Right lobe of liver (tissue), 6 donors: ENCODE results near the gene CEACAM6. TPM values are rescaled to one million over a fixed set of nuclear protein-coding genes. Genes with fewer than 3 reads are reported as not detected.
A peak's percentile ranks its signal among the peaks of the same experiment; 100 is the strongest.

Experiments used
- ATAC-seq, 4 donors: fragments of 200-7000 bp; cut with Tn5 transposase; one replicate each; pipeline ENCODE4 v1.9.1; 2020; ENCODE audit warnings: mild to moderate bottlenecking in 4 of 4, moderate library complexity in 4 of 4
- DNase-seq, 3 donors: peaks; one replicate each; pipeline ENCODE4 v3.0.0-alpha.2; 2020
- H3K27ac ChIP-seq, 3 donors: fragments of 200-600 bp; one replicate each; pipeline ENCODE4 v1.8.0; 2022
- H3K27me3 ChIP-seq, 2 donors: fragments of 200-600 bp; one replicate each; pipeline ENCODE4 v1.8.0; 2022
- H3K36me3 ChIP-seq, 4 donors: fragments of 200-600 bp; sonication (generic) in 1 of 4; one replicate each; pipeline versions ENCODE4 v1.5.1 to v1.8.0; 2017 to 2022; ENCODE audit warnings: control low read depth in 1 of 4
- H3K4me1 ChIP-seq, 4 donors: fragments of 200-600 bp; sonication (generic) in 1 of 4; one replicate each; pipeline versions ENCODE4 v1.5.1 to v1.8.0; 2017 to 2022; ENCODE audit warnings: control low read depth in 1 of 4
- H3K4me3 ChIP-seq, 3 donors: fragments of 200-600 bp; one replicate each; pipeline ENCODE4 v1.8.0; 2022
- H3K9me3 ChIP-seq, 4 donors: fragments of 200-600 bp; sonication (generic) in 1 of 4; one replicate each; pipeline versions ENCODE4 v1.5.1 to v1.8.0; 2017 to 2022; ENCODE audit warnings: control low read depth in 1 of 4
- POLR2A ChIP-seq: fragments of 450-650 bp; IDR thresholded peaks from one replicate; pipeline ENCODE4 v1.6.1; 2017; ENCODE audit warnings: antibody characterized with exemption, mild to moderate bottlenecking
- WGBS: methylation state at CpG from one replicate; pipeline ENCODE4 v1.1.6; 2018; ENCODE audit warnings: low coverage, low lambda C conversion rate; ENCODE audit not compliant: insufficient coverage; ENCODE audit errors: missing lambda C conversion rate; 5-methylcytosine and 5-hydroxymethylcytosine counted together
- intact Hi-C, 2 donors: fragments of 100-400 bp; cut with DNase I; formaldehyde crosslinking; loops; one replicate each; pipeline versions ENCODE4 v1.11.2 to v1.14.1; 2022
- total RNA-seq, 6 experiments: library from RNA; depleted of rRNA in 2 of 6; stranded (reverse); fragments of >200 nt in 2 of 6; fragmentation: NEBNext Ultra II Directional in 3 of 6; extraction: Animal tissue kit (Norgen Biotek cat#: 25700) in 3 of 6; gene quantifications; one replicate each; pipeline versions ENCODE4 v1.1.0 to v1.2.4, GENCODE V29; 2016 to 2023
- TF ChIP-seq, protein P1 (sequence below), 4 donors: fragments of 200-600 bp in 3 of 4; fragments of 450-650 bp in 1 of 4; IDR thresholded peaks; one replicate each; pipeline versions ENCODE4 v1.5.1 to v1.8.0; 2016 to 2022; ENCODE audit warnings: antibody characterized with exemption in 4 of 4, mild to moderate bottlenecking in 2 of 4
- donor health status: DM: no; HTN: yes; CAD: no.
- donor health status: DM: no; HTN: no; CAD: no.
- donor health status: DM: no; HTN: no; CAD: no.
- donor health status: DM: no; HTN: yes; CAD: no.
- donor health status: DM: no; HTN: yes; CAD: no.

The CEACAM6 gene
- total RNA-seq, 6 experiments from 2014 or later = 0.18 to 0.44 (median 0.23) TPM; not detected in 2

DNA sequence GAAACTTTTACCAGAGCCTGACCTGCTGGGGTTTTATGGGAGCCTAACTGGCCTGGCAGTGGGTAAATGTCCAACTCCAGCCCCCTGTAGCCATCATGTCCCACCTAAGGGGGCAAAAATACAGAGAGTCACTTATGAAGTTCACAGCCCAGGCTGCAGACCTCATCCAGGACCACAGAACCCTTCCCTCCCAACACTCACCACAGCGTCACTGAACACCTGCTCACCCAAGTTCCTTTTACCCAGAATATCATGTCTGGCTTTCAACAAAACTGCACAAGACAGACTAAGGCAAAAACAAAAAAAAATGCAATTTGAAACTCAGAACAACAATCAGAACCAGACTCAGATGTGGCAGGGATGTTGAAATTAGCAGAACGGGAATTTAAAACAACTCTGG is 47.4 kb downstream of the CEACAM6 start:
- Histone ChIP-seq H3K4me3 (no peak overlapping the region), H3K27me3 (no peaks in the 10 kb centered on the region), H3K9me3 (no peaks in the 10 kb centered on the region), H3K36me3 (no peaks in the 10 kb centered on the region), H3K27ac (no peak overlapping the region), H3K4me1 (no peaks in the 10 kb centered on the region)
- no peak for TF ChIP-seq POLR2A
- TF ChIP-seq, protein P1, sequence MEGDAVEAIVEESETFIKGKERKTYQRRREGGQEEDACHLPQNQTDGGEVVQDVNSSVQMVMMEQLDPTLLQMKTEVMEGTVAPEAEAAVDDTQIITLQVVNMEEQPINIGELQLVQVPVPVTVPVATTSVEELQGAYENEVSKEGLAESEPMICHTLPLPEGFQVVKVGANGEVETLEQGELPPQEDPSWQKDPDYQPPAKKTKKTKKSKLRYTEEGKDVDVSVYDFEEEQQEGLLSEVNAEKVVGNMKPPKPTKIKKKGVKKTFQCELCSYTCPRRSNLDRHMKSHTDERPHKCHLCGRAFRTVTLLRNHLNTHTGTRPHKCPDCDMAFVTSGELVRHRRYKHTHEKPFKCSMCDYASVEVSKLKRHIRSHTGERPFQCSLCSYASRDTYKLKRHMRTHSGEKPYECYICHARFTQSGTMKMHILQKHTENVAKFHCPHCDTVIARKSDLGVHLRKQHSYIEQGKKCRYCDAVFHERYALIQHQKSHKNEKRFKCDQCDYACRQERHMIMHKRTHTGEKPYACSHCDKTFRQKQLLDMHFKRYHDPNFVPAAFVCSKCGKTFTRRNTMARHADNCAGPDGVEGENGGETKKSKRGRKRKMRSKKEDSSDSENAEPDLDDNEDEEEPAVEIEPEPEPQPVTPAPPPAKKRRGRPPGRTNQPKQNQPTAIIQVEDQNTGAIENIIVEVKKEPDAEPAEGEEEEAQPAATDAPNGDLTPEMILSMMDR (IDR thresholded peaks at IDR 0.05) = no peak
- WGBS = 35% methylated on average over 2 of the region's 2 CpGs
- peak in 1 of 3 donors; percentile 33 for DNase-seq
- no peak for ATAC-seq
- intact Hi-C loops = no loop called here

DNA sequence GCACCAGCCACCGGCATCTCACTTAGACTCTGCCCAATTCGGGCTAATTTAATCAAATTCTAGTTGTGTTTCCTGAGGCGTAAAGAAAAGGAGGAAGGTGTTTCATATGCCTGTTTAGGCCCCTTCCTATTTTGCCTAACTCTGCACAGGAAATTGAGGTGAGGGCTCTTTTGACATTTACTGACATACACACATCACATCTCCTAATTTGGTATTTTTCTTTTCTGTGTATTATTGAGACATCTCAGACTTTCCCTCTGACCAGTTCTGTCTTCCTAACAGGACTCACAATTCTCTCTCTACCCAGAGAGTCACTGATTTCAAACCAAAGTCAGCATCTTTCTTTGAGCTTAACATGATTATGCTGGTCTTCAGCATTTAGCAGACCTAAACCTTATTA is 49.0 kb downstream of the CEACAM6 start:
- DNase-seq (no peak), ATAC-seq (no peak)
- Histone ChIP-seq H3K4me3 (no peak overlapping the region), H3K4me1 (no peaks in the 10 kb centered on the region), H3K27ac (no peak overlapping the region), H3K27me3 (no peaks in the 10 kb centered on the region), H3K9me3 (no peaks in the 10 kb centered on the region), H3K36me3 (no peaks in the 10 kb centered on the region)
- TF ChIP-seq, protein P1 (IDR thresholded peaks at IDR 0.05) = no peak
- TF ChIP-seq POLR2A = no peak
- intact Hi-C loops = no loop called here
- WGBS = 29% methylated on average over 2 of the region's 3 CpGs

DNA sequence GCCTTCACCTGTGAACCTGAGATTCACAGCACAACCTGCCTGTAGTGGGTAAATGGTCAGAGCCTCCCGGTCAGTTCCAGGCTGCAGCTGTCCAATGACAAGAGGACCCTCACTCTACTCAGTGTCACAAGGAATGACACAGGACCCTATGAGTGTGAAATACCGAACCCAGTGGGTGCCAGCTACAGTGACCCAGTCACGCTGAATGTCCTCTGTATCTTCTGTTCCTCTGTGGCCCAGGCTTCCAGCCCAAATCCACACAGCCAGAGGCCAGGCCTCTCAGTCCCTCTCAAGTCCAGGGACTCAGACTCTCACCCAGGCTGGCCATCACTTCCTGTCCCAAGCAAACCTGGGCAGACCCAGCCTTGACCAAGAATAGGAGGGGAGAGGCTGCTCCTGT is 51.8 kb downstream of the CEACAM6 start:
- intact Hi-C loops = no loop called here
- Histone ChIP-seq H3K4me3 (no peak overlapping the region), H3K36me3 (no peaks in the 10 kb centered on the region), H3K27me3 (no peaks in the 10 kb centered on the region), H3K27ac (no peak overlapping the region), H3K9me3 (no peaks in the 10 kb centered on the region), H3K4me1 (no peaks in the 10 kb centered on the region)
- TF ChIP-seq POLR2A = no peak
- TF ChIP-seq, protein P1 (IDR thresholded peaks at IDR 0.05) = no peak
- DNase-seq (peak in 1 of 3 donors; percentile 41), ATAC-seq (no peak)
- 83% methylated on average over 1 of the region's 3 CpGs for WGBS

DNA sequence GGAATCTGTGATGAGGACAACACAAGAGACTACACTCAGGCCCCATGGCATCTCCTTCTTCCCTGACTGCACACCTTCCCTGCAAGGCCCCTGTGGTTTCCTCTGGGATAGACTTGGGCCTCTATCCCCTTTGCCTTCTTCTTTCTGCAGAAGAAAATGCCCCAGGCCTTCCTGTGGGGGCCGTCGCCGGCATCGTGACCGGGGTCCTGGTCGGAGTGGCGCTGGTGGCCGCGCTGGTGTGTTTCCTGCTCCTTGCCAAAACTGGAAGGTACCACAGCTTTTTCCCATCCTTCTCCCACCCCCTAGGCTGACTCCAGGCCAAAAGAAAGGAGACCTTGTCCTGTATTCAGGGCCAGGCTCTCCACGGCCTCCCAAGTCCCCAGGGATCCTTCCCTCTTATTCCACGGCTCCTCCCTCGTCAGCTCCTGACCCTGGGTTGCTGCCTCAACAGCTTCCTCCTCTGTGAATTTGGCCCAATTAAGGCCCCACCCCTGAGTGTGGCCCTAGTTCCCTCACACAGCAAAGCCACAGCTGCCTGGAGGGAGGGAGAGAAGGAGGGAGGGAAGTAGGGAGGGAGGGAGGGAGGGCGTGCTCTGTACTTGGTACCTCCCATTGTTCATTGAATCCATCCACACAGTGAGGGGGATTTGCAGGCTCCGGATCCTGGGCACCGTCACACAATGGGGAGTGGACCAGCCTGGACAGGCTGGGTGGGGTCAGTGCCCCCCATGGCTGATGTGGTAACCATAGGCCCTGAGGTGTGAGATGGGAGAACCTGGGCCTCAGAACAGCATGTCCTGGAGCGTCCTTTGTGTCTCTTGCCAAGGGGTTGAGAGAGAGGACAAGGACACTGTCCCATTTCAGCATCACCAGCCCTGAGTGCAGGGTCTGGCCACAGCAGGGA is 53.6 kb downstream of the CEACAM6 start:
- ATAC-seq (peak; percentile 47 to 67 (median 56)), DNase-seq (peak; percentile 39 to 75 (median 58))
- WGBS = 58% methylated on average over 13 of the region's 16 CpGs
- Histone ChIP-seq H3K36me3 (no peaks in the 10 kb centered on the region), H3K27ac (peak overlapping the region in 1 of 3 donors; percentile 24), H3K9me3 (no peaks in the 10 kb centered on the region), H3K4me1 (no peaks in the 10 kb centered on the region), H3K27me3 (no peaks in the 10 kb centered on the region), H3K4me3 (no peak overlapping the region)
- intact Hi-C loops = no loop called here
- TF ChIP-seq, protein P1 (IDR thresholded peaks at IDR 0.05) = no peak
- TF ChIP-seq POLR2A = no peak
